ENCODE data around the gene OR2AK2. TPM values are rescaled to one million over a fixed set of nuclear protein-coding genes. Genes with fewer than 3 reads are reported as not detected.

OR2AK2 gene
- total RNA-seq, 1 donor from 2014 or later: not detected

DNA sequence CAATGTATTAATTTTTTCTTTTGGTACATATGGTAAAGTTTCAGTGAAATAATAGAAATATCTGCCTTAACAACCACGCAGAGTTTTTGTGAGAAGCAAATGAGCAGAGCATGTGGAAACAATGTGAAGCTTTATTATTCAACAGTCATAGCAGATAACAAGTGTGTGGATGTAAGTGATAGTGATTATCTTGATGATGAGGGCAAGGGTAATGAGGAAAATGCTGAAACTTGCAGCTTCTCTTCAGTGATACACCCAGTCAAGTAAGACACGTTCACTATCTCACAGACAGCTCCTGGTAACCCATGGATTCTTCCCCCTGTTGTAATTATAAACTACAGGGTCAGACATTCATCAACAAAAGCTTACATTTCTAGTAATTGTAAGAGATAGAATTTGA is 33.8 kb downstream of the OR2AK2 start:
- Mint-ChIP-seq H3K9me3 (ENCODE audit: unreplicated experiment) (peaks cover 48% of the 10 kb centered on the region), H3K27me3 (ENCODE audit: unreplicated experiment) (no peaks in the 10 kb centered on the region), H3K4me3 (ENCODE audit: unreplicated experiment) (no peak overlapping the region), H3K4me1 (ENCODE audit: unreplicated experiment) (no peaks in the 10 kb centered on the region), H3K36me3 (ENCODE audit: unreplicated experiment) (no peaks in the 10 kb centered on the region), H3K27ac (ENCODE audit: unreplicated experiment) (no peak overlapping the region)
- TF ChIP-seq CTCF (IDR thresholded peaks at IDR 0.05): no peak
- DNase-seq (ENCODE audit: extremely low spot score, unreplicated experiment): no peak

- Mint-ChIP-seq H3K27ac (ENCODE audit: unreplicated experiment) (no peak overlapping the region), H3K4me3 (ENCODE audit: unreplicated experiment) (no peak overlapping the region), H3K36me3 (ENCODE audit: unreplicated experiment) (no peaks in the 10 kb centered on the region), H3K9me3 (ENCODE audit: unreplicated experiment) (peaks cover 50% of the 10 kb centered on the region), H3K27me3 (ENCODE audit: unreplicated experiment) (no peaks in the 10 kb centered on the region), H3K4me1 (ENCODE audit: unreplicated experiment) (no peaks in the 10 kb centered on the region)
- no peak for TF ChIP-seq CTCF (IDR thresholded peaks at IDR 0.05)
- DNase-seq (ENCODE audit: extremely low spot score, unreplicated experiment): no peak
Measured at GRCh38 chr1:248000169-248000568, 35.1 kb downstream of the OR2AK2 start.

DNA sequence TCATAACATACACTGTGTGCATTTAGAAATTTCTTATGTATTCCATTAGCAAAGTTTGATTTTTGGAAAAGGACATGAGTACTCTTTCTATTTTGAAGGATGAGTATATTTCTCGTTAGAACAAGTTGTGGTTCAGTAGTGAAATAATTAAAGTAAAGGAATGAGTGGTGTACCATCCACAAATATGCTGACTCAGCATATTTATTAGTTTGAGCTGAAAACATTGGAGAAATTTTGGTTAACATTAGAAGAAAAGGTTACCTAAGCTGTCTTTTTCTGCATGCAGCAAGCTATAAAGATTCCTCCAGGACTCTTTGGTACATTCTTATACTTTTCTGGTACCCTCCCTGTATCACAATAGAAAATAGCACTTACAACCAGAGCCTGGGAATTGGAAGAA is 42.7 kb downstream of the OR2AK2 start:
- Mint-ChIP-seq H3K27me3 (ENCODE audit: unreplicated experiment) (no peaks in the 10 kb centered on the region), H3K9me3 (ENCODE audit: unreplicated experiment) (peaks cover 58% of the 10 kb centered on the region), H3K27ac (ENCODE audit: unreplicated experiment) (no peak overlapping the region), H3K4me1 (ENCODE audit: unreplicated experiment) (no peaks in the 10 kb centered on the region), H3K4me3 (ENCODE audit: unreplicated experiment) (no peak overlapping the region), H3K36me3 (ENCODE audit: unreplicated experiment) (no peaks in the 10 kb centered on the region)
- no peak for DNase-seq (ENCODE audit: extremely low spot score, unreplicated experiment)
- no peak for TF ChIP-seq CTCF (IDR thresholded peaks at IDR 0.05)

- Mint-ChIP-seq H3K27ac (ENCODE audit: unreplicated experiment) (no peak overlapping the region), H3K27me3 (ENCODE audit: unreplicated experiment) (no peaks in the 10 kb centered on the region), H3K4me3 (ENCODE audit: unreplicated experiment) (no peak overlapping the region), H3K36me3 (ENCODE audit: unreplicated experiment) (no peaks in the 10 kb centered on the region), H3K4me1 (ENCODE audit: unreplicated experiment) (no peaks in the 10 kb centered on the region), H3K9me3 (ENCODE audit: unreplicated experiment) (peaks cover 47% of the 10 kb centered on the region)
- TF ChIP-seq CTCF (IDR thresholded peaks at IDR 0.05): no peak
- DNase-seq (ENCODE audit: extremely low spot score, unreplicated experiment): no peak
Measured at GRCh38 chr1:248009681-248010080, 44.6 kb downstream of the OR2AK2 start.

- DNase-seq (ENCODE audit: extremely low spot score, unreplicated experiment): no peak
- Mint-ChIP-seq H3K9me3 (ENCODE audit: unreplicated experiment) (peaks cover 49% of the 10 kb centered on the region), H3K36me3 (ENCODE audit: unreplicated experiment) (no peaks in the 10 kb centered on the region), H3K27me3 (ENCODE audit: unreplicated experiment) (no peaks in the 10 kb centered on the region), H3K27ac (ENCODE audit: unreplicated experiment) (no peak within 1 kb of the TSS), H3K4me3 (ENCODE audit: unreplicated experiment) (no peak within 1 kb of the TSS), H3K4me1 (ENCODE audit: unreplicated experiment) (no peaks in the 10 kb centered on the region)
- no peak for TF ChIP-seq CTCF (IDR thresholded peaks at IDR 0.05)
Measured at GRCh38 chr1:248013229-248013710, 48.2 kb downstream of the OR2AK2 start, which contains the start of gene OR2L5. TSS of gene OR2L5 (plus strand) at chr1:248013660. CDS start at chr1:248021948, 8,288 bp downstream.
